ENCODE data around the gene ACOT4. TPM values are rescaled to one million over a fixed set of nuclear protein-coding genes. Genes with fewer than 3 reads are reported as not detected.
"Not testable (repeated sequence)": the region's sequence is repeated elsewhere in the genome, so short reads cannot be mapped to it uniquely, and the experiment has no call there.

Gene ACOT4
- polyA plus RNA-seq, 1 experiment: 0.67 TPM

- POLR2A ChIA-PET; DNase-seq (ENCODE audit: low read depth); H3K4me3 ChIP-seq (ENCODE audit: low read depth, low read length); H3K36me3 ChIP-seq (ENCODE audit: control insufficient read depth, insufficient read depth, low read length); H3K27me3 ChIP-seq (ENCODE audit: control insufficient read depth, insufficient read depth, low read length): not testable (repeated sequence)
- CTCF ChIA-PET: interaction anchor here (4.7 kb wide), 1 partner anchor 58 kb away, joined by 38 read pairs; no protein-coding TSS in a partner anchor
Measured at GRCh38 chr14:73566935-73567334, 24.7 kb upstream of the ACOT4 start.

- ChIA-PET POLR2A (no interaction called here), CTCF (interaction anchor here (4.7 kb wide), 1 partner anchor 58 kb away, joined by 38 read pairs; no protein-coding TSS in a partner anchor)
- DNase-seq (ENCODE audit: low read depth): no peak
- no peaks in the 10 kb centered on the region for H3K27me3 ChIP-seq (ENCODE audit: control insufficient read depth, insufficient read depth, low read length)
- H3K4me3 ChIP-seq (ENCODE audit: low read depth, low read length): no peak overlapping the region
- no peaks in the 10 kb centered on the region for H3K36me3 ChIP-seq (ENCODE audit: control insufficient read depth, insufficient read depth, low read length)
- TF ChIP-seq CTCF (IDR thresholded peaks at IDR 0.05; ENCODE audit: insufficient read depth, low read depth, low read length): no peak
Measured at GRCh38 chr14:73567358-73567757, 24.3 kb upstream of the ACOT4 start.

GRCh38 chr14:73567951-73568885 is 23.5 kb upstream of the ACOT4 start:
- Histone ChIP-seq H3K36me3 (ENCODE audit: control insufficient read depth, insufficient read depth, low read length) (no peaks in the 10 kb centered on the region), H3K4me3 (ENCODE audit: low read depth, low read length) (peak overlapping the region; percentile 50), H3K27me3 (ENCODE audit: control insufficient read depth, insufficient read depth, low read length) (no peaks in the 10 kb centered on the region)
- POLR2A ChIA-PET: interaction anchor here (0.6 kb wide), 2 partner anchors 59 to 191 kb away, joined by 3 read pairs; no protein-coding TSS in a partner anchor
- no peak for TF ChIP-seq CTCF (IDR thresholded peaks at IDR 0.05; ENCODE audit: insufficient read depth, low read depth, low read length)
- no peak for DNase-seq (ENCODE audit: low read depth)
- CTCF ChIA-PET: interaction anchor here (1.1 to 4.7 kb wide), 2 partner anchors 59 to 65 kb away, joined by 3 to 38 read pairs; no protein-coding TSS in a partner anchor

- CTCF ChIA-PET: interaction anchor here (0.5 to 4.7 kb wide), 4 partner anchors 21 to 64 kb away, joined by 3 to 38 read pairs (median 4); no protein-coding TSS in a partner anchor
- H3K4me3 ChIP-seq (ENCODE audit: low read depth, low read length): peak overlapping the region; percentile 50
- POLR2A ChIA-PET: interaction anchor here (0.6 kb wide), 1 partner anchor 60 kb away, joined by 3 read pairs; no protein-coding TSS in a partner anchor
- H3K36me3 ChIP-seq (ENCODE audit: control insufficient read depth, insufficient read depth, low read length); H3K27me3 ChIP-seq (ENCODE audit: control insufficient read depth, insufficient read depth, low read length); DNase-seq (ENCODE audit: low read depth): not testable (repeated sequence)
Measured at GRCh38 chr14:73568886-73569184, 22.8 kb upstream of the ACOT4 start.

- CTCF ChIA-PET: interaction anchor here (0.5 to 4.7 kb wide), 9 partner anchors 20 to 621 kb away, joined by 3 to 38 read pairs (median 3); partner anchors contain the start of gene RIOX1
- POLR2A ChIA-PET: interaction anchor here (0.6 kb wide), 1 partner anchor 60 kb away, joined by 3 read pairs; no protein-coding TSS in a partner anchor
- H3K4me3 ChIP-seq (ENCODE audit: low read depth, low read length): peak within 1 kb of the TSS; percentile 50
- DNase-seq (ENCODE audit: low read depth): peak; percentile 61
- not testable (repeated sequence) for H3K36me3 ChIP-seq (ENCODE audit: control insufficient read depth, insufficient read depth, low read length); H3K27me3 ChIP-seq (ENCODE audit: control insufficient read depth, insufficient read depth, low read length)
- peak; percentile 23; the same call in 1 of the 2 replicates for TF ChIP-seq CTCF (IDR thresholded peaks at IDR 0.05; ENCODE audit: insufficient read depth, low read depth, low read length)
Measured at GRCh38 chr14:73569185-73569958, 22.3 kb upstream of the ACOT4 start, which contains the start of gene ACOT2. ACOT2 (plus strand) TSS chr14:73569213; CDS start chr14:73569241, 28 bp downstream.
